AG04450 (cell line): ENCODE results near the gene PPA2. TPM values are rescaled to one million over a fixed set of nuclear protein-coding genes. Genes with fewer than 3 reads are reported as not detected.

Source experiments
- CTCF ChIA-PET: fragments of 300-600, 350-600 bp; formaldehyde crosslinking; extraction: SDS; loops from one replicate; lab custom pipeline; 2022; ENCODE audit warnings: antibody characterized with exemption, inconsistent platforms; lab: Charles Lee
- POLR2A ChIA-PET: fragments of 350-600 bp; formaldehyde crosslinking; extraction: SDS; loops from one replicate; lab custom pipeline; 2021; ENCODE audit warnings: antibody characterized with exemption, inconsistent platforms; lab: Yijun Ruan, JAX
- DNase-seq: peaks from one replicate; pipeline ENCODE4 v3.0.0-alpha.2; 2011; ENCODE audit warnings: low read depth, low spot score
- H3K27ac ChIP-seq: one replicate; pipeline ENCODE4 v1.5.1; 2012; ENCODE audit warnings: low read depth, low read length, control low read depth
- H3K27me3 ChIP-seq: one replicate; pipeline ENCODE4 v1.6.0; 2012; ENCODE audit warnings: low read length; ENCODE audit not compliant: control insufficient read depth, insufficient read depth
- H3K4me3 ChIP-seq: 2 replicates; pipeline ENCODE4 v1.5.1; 2011; ENCODE audit warnings: mild to moderate bottlenecking, low read depth, low read length, control low read depth
- H3K9me3 ChIP-seq: 2 replicates; pipeline ENCODE4 v1.5.1; 2012; ENCODE audit warnings: low read length; ENCODE audit not compliant: control insufficient read depth, insufficient read depth
- CTCF ChIP-seq: IDR thresholded peaks from 2 replicates; pipeline ENCODE4 v1.5.1; 2011; ENCODE audit warnings: low read depth, low read length, control low read depth, inconsistent platforms
- polyA plus RNA-seq: library from polyadenylated mRNA; depleted of rRNA; stranded (reverse); fragments of >200 nt; gene quantifications from 2 replicates; pipeline ENCODE4 v1.2.3, GENCODE V29; 2011

PPA2 gene
- polyA plus RNA-seq, 1 experiment: 127 TPM

- CTCF ChIA-PET: interaction anchor here (0.6 to 1.8 kb wide), 3 partner anchors 13 to 121 kb away, joined by 3 to 5 read pairs (median 4); no protein-coding TSS in a partner anchor
- POLR2A ChIA-PET: no interaction called here
Measured at GRCh38 chr4:105351861-105352260, 122.0 kb downstream of the PPA2 start.

GRCh38 chr4:105350859-105351490, 122.9 kb downstream of the PPA2 start:
- no peak overlapping the region for H3K27ac ChIP-seq
- H3K9me3 ChIP-seq: no peaks in the 10 kb centered on the region
- DNase-seq: peak; percentile 44
- TF ChIP-seq CTCF: no peak
- ChIA-PET CTCF (interaction anchor here (0.6 kb wide), 2 partner anchors 14 to 122 kb away, joined by 3 to 5 read pairs; no protein-coding TSS in a partner anchor), POLR2A (no interaction called here)
- H3K4me3 ChIP-seq: no peak overlapping the region
- H3K27me3 ChIP-seq: no peaks in the 10 kb centered on the region

More at GRCh38 chr4:105351861-105352260, 122.0 kb downstream of the PPA2 start:
- Histone ChIP-seq H3K27me3 (no peaks in the 10 kb centered on the region), H3K27ac (no peak overlapping the region), H3K4me3 (no peak overlapping the region), H3K9me3 (no peaks in the 10 kb centered on the region)
- no peak for TF ChIP-seq CTCF
- no peak for DNase-seq

- POLR2A ChIA-PET: no interaction called here
- CTCF ChIA-PET: no interaction called here
Measured at GRCh38 chr4:105348719-105349118, 125.1 kb downstream of the PPA2 start.

GRCh38 chr4:105346869-105347268, 127.0 kb downstream of the PPA2 start:
- no peak for DNase-seq
- ChIA-PET POLR2A (no interaction called here), CTCF (no interaction called here)
- TF ChIP-seq CTCF: no peak
- no peak overlapping the region for H3K4me3 ChIP-seq
- no peak overlapping the region for H3K27ac ChIP-seq
- no peaks in the 10 kb centered on the region for H3K27me3 ChIP-seq
- no peaks in the 10 kb centered on the region for H3K9me3 ChIP-seq

More at GRCh38 chr4:105348719-105349118, 125.1 kb downstream of the PPA2 start:
- Histone ChIP-seq H3K9me3 (no peaks in the 10 kb centered on the region), H3K27ac (no peak overlapping the region), H3K4me3 (no peak overlapping the region), H3K27me3 (no peaks in the 10 kb centered on the region)
- no peak for DNase-seq
- no peak for TF ChIP-seq CTCF

GRCh38 chr4:105345838-105346237, 128.0 kb downstream of the PPA2 start:
- H3K4me3 ChIP-seq: no peak overlapping the region
- no peak overlapping the region for H3K27ac ChIP-seq
- DNase-seq: no peak
- POLR2A ChIA-PET: no interaction called here
- CTCF ChIA-PET: no interaction called here
- H3K27me3 ChIP-seq: no peaks in the 10 kb centered on the region
- no peak for TF ChIP-seq CTCF
- H3K9me3 ChIP-seq: no peaks in the 10 kb centered on the region
